ENCODE measurements around the gene COL23A1.
"Not testable (repeated sequence)": the region's sequence is repeated elsewhere in the genome, so short reads cannot be mapped to it uniquely, and the experiment has no call there.

The COL23A1 gene

DNA sequence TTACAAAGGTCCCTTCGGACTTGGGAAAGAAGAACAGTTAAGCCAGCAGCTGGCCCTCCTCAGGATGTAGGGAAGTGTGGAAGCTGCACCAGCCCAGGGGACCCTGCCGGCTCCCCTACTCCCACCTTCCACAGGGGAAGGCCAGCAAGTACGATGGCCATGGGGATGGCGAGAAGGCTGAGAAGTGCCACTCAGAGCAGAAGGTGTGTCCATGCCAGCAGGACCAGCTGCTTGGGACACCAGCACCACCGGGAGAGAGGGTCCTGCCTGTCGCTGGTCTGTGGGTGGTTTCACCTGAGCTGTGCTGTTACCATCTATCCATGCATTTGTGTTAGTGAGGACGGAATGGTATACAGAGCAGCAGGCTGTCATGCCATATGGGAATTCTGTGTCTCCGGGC lies 209.0 kb downstream of the COL23A1 start:
- DNase-seq (ENCODE audit: low read depth, low spot score): no peak

DNA sequence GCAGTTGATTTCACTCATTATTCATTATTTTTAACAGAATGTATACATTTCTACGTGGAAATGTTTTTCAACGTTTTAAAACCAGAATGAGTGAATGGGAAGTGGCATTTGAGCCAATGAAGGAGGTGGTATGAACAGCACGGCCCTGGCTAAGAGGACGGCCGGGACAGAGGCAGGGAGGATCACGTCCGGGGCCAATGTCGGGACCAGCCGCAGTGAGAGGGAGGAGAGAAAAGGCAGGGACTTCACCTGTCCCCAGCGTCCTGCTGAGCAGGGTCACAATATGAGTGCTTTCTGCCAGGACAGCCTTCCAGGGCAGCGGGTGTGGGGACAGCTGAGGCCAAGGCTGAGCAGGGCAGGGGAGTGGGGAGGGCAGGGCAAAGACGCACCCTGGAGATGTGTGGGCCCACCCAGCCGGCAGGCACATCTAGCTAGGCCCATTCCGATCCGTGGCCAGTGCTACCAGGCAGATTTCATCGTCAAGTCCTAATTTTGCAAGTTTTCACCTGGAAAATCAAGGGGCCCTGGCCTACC lies 209.6 kb downstream of the COL23A1 start:
- no peak for DNase-seq (ENCODE audit: low read depth, low spot score)

DNA sequence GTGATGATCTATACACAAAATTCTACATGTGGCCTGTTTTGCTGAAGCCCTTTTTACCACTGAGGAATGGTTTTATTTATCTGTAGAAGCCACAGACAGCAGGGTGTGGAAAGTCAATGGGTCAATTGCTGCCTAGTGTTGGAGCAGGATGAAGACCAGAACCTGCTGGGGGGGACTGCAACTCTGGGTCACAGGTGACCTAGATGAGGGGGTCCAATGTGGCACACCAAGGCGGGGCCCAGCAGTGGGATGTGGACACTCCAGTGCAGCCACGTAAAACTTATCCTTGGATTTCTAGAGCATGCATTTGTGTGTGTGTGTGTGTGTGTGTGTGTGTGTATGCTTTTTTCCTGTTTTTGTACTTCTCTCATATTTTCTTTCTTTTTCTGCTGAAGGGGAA lies 210.1 kb downstream of the COL23A1 start:
- no peak for DNase-seq (ENCODE audit: low read depth, low spot score)

DNA sequence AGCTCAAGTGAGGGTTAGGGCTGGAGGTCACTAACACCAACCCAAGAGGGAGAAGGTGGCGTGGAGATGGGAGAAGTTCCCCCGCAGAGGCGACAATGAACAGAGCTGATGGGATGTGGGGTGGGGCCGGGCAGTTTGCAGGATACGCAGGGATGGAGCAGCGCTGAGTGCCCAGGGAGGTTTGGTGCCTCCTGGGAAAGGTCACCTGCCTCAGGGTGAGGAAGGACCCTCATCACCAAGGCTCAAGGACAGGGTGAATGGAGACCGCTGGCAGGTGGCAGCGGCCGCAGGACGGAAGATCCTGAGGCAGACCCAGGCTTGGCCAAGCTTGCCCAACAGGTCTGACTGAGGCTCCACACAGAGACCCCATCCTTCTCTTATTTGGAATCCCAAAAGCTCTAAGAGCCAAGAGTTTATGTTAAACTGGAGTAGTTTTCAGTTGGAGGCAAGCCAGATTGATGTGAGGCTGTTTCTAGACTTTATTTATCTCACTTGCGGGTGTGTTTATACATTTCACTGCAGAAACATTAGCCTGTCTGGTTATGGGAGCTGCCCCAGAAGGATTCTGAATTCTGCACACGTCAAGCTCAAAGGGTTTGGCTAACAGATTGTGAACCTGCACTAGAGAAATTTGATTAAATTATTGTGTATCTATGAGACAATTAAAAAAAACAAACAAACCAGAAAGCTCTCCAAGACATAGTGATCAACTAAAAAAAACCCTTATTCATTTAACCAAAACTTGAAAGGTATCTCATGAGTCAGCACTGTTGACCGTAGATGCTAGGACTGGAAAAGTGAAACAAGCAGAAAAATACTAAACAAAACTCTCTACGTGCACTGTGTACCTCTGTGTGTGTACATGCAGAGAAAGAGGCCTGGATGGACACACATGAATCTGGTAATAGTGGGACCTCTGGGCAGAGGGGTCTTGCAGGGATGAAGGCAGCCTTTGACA lies 211.4 kb downstream of the COL23A1 start:
- DNase-seq (ENCODE audit: low read depth, low spot score): no peak

DNA sequence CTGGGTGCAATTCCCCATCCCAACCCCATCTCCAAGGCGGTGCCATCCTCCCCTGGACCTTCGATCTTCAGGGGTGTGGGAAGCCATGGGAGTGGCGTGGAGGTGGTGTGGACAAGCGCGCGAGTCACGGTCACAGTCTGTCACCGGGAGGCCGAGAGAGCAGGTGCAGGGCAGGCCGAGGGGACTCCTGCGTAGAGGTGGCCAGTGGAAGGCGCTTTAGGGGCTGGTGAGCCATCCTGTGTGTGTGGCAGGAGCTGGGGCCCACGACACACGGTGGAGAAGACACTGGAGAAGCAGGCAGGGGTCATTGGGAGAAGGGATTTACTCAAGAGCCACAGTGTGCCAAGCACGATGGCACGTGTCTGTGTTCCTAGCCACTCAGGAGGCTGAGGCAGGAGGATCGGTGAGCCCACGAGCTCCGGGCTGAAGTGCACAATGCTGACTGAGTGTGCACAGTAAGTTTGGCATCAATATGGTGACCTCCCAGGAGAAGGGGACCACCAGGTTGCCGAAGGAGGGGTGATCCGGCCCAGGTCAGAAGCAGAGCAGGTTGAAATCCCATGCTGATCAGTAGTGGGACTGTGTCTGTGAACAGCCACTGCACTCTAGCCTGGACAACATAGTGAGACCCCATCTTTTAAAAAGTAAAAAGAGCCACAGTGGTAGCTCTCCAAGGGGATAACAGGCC lies 212.5 kb downstream of the COL23A1 start:
- no peak for DNase-seq (ENCODE audit: low read depth, low spot score)

DNA sequence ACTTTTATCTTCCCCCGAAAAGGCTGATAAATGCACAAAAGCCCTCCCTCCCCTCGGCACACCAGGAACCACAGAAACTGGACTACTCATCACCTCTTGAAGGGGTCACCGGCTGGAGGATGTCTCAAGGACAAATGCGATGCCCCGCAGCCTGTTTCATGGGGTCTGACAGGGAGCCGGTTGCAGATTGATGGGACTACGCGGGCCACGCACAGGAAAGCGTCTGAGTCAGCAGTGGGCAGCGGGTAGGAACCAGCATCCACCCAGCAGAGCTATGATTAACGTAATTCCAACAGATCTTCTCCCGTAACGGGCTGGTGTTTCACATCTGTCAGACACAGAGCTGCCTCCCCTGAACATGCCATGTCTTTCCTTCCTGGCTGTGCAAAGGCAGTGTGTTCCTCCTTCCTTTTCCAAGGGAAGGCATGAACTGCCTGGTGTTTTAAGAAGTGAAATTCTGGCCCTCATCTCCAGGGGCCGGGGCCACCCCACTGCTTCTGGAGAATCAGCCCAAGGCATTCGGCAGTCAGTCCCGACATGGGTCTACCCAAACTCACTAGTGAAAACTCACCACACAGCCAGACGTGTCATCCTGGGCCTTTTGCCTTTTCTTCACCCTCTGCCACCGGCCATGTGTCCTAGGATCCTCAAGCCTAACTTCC lies 213.1 kb downstream of the COL23A1 start:
- no peak for DNase-seq (ENCODE audit: low read depth, low spot score)

DNA sequence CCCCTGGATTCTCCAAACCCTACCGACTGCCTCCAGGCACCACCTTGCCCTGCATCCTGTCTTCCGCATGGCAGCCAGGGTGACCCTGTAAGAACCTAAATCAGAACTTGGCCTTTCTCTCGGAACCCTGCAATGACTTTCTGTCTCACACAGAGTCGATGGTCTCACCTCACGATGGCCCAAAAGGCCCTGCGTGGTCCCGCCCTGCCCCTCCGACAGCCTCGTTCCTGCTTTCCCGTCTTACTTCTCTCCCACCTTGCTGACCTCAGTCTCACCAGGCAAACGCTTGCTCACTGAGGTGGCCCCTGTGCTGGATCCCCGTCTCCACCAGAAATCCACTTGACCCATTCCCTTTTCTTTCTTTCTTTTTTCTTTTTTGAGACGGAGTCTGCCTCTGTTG lies 214.8 kb downstream of the COL23A1 start:
- no peak for DNase-seq (ENCODE audit: low read depth, low spot score)

DNA sequence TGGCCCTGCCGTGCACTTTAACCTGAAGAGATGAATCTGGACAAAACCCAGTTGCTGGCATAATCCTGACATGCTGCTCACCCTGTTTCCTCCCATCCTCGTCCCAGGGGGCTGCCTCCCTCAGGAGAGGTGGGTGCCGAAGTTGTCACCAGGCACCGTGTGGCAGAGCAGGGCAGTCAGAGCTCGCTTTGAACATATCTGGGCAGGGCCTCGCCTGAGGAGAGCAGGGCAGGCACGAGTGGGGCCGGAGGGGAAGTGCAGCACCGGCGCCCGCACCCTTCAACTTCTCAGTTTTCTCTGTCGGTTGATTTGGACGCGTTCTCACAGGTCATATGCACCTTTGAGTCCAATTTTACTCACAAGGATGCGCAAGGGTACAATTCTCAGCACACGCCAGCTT lies 216.5 kb downstream of the COL23A1 start:
- DNase-seq (ENCODE audit: low read depth, low spot score): no peak

DNA sequence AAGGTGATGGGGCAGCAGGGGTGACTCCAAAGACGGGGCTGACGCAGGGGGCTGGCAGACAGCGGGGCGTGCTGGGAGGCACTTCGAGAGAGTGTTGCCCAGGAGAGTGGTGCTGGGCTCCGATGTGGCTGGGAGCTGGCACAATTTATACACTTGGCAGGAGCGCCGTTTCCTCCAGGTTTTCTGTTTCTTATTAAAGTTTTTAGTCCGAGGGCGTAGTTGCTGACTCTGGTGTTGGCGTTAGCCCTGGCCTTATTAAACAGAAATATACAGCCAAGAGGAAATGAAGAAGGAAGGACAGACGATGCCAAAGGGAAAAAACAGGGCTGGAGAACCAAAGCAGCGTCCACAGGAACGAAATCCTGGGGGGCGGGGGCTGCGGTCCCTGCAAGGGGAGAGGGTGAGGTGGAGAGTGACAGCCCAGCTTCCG lies 218.0 kb downstream of the COL23A1 start:
- no peak for DNase-seq (ENCODE audit: low read depth, low spot score)

DNA sequence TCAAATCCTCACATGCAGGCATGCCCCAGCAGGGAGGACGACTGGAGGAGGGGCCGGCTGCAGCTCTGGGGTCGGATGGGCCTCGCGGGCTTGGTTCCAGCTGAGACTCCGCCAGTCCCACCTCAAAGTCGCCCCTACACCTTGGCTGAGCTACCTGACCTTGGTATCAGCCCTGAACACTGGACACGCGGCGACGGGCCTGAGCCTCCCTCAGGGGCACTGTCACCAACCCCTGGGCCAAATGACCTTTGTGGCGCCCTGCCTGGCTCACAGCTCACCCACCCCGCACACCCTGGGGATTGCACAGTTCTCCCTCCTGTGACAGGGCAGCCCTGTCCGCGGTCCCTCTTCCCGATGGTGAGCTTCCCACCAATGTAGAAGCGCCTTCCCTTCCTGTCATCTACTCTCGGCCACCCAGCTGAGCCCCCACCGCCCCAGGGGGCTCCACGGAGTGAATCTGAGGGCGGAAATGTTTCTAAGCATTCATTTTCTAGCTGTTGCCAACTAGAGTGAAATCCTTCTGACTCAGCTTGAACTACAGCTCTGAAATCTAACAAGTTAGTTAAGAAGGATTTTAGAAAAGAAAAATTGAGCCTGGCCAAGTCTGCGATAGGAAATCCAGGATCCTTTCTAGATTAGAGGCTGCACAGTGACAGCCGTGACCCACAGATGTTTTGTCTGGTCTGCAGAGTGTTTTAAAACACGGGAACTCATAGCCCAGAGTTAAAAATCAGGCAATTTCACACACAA lies 218.7 kb downstream of the COL23A1 start:
- no peak for DNase-seq (ENCODE audit: low read depth, low spot score)

DNA sequence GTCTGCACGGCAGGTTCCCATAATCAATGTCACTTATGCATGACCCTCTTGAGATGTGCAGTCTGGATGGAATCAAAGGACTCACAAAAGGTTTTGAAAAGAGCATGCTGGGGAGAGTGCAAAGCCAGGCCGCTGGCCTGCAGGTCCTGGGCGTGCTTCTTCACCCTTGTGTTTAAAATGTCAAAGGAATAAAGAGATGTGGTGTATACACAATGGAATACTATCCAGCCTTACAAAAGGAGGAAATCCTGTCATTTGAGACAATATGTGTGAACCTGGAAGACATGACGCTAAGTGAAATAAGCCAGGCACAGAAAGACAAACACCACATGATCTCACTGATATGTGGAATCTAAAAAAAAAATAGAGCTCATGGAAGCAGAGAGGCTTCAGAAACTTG lies 220.1 kb downstream of the COL23A1 start:
- no peak for DNase-seq (ENCODE audit: low read depth, low spot score)

DNA sequence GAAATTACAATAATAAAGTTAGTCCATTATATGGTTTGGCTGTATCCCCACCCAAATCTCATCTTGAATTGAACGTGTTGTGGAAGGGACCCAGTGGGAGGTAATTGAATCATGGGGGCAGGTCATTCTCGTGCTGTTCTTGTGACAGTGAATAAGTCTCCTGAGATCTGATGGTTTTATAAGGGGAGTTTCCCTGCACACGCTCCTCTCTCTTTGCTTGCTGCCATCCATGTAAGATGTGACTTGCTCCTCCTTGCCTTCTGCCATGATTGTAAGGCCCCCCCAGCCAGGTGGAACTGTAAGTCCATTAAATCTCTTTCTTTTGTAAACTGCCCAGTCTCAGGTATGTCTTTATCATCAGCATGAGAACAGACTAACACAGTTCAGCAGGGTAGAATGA lies 220.7 kb downstream of the COL23A1 start:
- DNase-seq (ENCODE audit: low read depth, low spot score): not testable (repeated sequence)

DNA sequence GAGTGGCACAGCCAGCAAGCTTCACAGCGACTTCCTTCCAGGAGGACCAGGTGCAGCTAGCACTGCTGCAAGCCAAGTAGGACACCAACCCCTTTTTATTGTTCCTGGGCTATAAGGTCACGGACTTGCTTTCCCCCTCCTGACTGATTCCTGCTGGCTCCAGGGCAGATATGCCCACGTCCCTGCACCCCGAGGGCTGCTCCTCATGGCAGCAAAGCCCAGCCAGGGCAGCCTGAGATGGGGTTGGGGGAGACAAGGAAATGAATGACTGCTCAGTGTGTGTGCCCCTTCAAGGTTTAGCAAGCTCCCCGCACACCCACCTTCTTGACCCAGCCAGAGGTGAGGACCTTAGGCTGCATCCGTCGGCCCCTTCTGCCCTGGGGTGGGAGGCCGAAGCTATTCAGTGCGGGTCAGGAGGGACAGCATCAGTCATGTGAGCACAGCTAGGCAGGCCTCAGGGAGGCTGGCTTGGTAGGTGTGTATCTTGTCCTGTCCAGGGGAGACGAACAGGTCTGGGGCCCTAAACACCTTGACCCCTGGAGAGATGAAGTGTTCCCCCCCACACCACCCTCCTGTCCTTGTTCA lies 221.4 kb downstream of the COL23A1 start:
- no peak for DNase-seq (ENCODE audit: low read depth, low spot score)

DNA sequence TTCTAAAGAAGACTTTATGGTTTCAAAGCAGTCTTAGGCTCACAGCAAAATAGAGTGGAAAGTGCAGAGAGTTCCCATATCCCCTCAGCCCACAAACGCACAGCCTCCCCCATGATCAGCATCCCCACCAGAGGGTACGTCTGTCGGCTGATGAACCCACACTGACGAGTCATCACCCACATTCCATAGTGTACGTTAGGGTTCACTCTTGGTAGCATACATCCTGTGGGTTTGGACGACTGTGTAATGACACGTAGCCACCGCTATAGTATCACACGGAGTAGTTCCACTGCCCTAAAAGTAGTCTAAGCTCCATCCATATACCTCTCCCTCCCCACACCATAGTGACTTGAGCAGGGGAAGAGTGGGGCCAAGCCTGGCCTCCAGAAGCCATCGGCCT lies 221.9 kb downstream of the COL23A1 start:
- no peak for DNase-seq (ENCODE audit: low read depth, low spot score)

DNA sequence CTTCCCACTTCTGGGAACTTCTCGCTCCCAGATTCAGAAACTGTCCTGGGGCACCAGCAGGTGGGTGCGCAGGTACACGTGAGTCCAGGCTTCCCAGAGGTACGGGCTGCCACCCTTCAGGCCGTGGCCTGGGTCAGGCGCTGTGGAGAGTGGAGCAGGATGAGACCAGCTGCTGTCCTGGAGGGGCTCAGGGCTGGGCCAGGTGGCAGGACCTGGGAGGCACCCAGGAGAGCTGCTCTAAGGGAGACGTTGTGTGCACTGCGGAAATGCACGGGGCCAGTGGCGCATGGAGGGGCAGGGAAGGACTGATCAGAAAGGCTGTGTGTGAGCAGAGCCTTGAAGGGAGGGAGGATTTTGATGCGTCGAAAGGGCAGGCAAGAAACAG lies 222.5 kb downstream of the COL23A1 start:
- no peak for DNase-seq (ENCODE audit: low read depth, low spot score)

DNA sequence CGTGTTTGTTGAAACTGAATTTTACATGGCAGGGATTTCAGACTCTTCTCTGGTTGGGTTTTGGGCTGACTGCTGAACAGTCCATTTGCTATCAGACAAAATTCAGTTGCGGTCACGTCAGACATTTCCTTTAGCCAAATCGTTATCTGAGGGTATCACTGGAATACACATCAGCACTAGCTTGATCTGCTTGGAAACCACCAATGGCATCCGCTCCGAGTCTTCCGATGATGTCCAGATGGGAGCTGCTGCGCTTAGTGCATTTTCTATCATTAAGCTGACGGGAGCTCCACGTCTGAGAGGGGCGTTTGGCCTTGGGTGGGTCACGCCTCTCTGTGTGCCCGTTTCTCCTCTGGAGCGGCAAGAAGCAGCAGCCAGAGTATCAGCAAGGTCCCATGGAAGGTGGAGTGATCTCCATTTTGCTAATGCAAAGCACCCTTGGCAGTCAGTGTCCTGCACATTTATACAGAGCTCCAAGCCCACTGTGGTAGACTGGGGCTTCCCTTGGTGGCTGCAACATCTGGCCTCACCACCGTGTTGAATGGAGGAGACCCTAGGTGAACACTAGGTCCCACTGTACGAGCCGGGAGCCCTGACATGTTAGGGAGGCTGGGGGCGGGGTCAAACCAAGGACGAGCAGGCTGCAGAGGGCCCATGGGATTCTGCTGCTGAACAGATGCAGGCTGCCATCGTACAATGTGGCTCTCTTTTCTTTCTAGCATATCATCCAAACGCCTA lies 223.0 kb downstream of the COL23A1 start:
- DNase-seq (ENCODE audit: low read depth, low spot score): no peak

DNA sequence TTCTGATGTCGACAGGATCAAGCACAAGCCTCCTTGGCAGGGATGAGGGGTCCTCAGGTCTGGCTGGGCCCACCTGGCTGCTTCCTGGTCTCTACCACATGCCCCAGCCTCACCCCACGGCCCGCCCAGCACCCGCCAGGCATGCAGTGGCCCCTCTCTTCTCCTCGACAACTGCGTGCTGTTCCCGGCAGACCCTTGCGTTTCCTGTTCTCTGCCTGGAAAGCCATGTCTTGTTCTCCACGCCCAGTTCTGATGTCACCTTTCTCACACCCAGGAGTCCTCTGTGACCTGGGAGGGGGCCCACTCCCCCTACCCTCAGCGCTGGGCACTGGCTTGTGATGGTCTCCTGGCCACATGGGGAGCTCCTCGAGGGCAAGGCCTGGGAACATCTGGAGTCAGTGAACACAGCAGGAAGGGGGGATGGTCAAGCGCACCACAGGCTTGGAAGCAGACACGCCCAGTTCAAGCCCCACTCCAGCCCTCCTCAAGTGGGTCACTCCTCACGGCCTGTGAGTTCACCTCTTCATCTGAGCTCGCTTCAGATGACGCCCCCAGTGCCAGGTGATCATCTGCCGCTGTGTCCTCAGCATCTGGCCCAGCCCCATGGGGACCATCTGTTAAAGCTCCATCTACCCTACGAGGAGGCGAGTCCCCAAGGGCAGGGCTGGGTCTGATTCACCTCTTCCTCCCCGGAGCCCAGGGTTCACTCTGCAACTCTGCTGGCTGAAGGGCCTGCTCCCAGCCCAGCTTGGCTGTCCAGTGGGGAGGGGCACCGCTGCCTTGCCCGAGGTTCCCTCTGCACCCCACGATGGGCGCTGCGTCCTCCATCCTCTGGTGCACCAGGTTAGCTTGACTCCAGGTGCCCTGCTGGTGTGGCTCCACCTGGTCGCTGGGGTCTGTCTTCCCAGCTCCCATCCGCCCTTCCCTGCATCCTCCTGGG lies 224.4 kb downstream of the COL23A1 start:
- DNase-seq (ENCODE audit: low read depth, low spot score): no peak

DNA sequence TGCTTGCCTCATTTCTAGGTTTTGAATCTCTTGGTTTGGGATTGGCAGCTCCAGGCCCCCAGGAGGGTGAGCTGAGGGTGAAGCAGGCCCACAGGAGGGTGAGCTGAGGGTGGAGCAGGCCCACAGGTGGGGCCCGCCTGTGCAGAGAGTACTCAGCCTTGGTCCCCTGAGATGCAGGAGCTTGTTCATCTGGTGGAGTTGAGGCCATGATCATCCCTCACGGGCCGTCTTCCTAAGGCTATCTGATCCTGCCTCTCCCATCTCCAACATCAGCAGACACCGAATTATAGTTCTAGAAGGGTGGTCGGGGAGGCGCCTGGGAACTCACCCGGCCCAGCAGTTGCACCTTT lies 225.9 kb downstream of the COL23A1 start:
- DNase-seq (ENCODE audit: low read depth, low spot score): no peak
